HT-29 (cell line): Measurements from ENCODE around the gene SETSIP. TPM values are rescaled to one million over a fixed set of nuclear protein-coding genes. Genes with fewer than 3 reads are reported as not detected.
"Not testable (repeated sequence)": the region's sequence is repeated elsewhere in the genome, so short reads cannot be mapped to it uniquely, and the experiment has no call there.

Experiments used
- DNase-seq: peaks from one replicate; pipeline ENCODE4 v3.0.0-alpha.2; 2015; ENCODE audit warnings: low spot score
- total RNA-seq: library from RNA; depleted of rRNA; stranded (reverse); fragments of >200 nt; shearing (Covaris generic); gene quantifications from 2 replicates; pipeline ENCODE4 v1.2.3, GENCODE V29; 2014; rRNA removed

Gene SETSIP
- 0.18 and 0.23 TPM in 2 replicates for total RNA-seq

DNA sequence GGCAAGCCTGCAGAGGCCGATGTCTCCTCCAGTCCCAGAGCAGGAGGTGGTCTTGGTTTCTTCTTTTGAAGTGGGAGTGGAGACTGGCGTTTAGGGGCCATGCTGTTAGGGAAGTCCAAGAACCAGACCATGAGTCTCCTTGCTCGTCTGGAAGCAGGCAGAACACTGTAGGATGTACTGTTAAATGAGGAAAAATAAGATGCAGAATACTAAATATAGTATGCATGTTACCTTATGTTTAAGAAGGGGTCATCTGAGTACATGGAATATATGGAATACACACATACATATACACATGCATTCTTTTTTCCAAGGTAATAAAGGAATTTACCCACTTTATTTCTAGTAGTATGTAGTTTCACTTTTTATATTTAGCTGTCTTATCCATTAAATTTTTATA, at the start of gene SETSIP:
Gene SETSIP (minus strand): TSS at position 101 of the 400 bp plus-strand sequence. CDS start 0 bp downstream, at position 101.
- no peak for DNase-seq

DNA sequence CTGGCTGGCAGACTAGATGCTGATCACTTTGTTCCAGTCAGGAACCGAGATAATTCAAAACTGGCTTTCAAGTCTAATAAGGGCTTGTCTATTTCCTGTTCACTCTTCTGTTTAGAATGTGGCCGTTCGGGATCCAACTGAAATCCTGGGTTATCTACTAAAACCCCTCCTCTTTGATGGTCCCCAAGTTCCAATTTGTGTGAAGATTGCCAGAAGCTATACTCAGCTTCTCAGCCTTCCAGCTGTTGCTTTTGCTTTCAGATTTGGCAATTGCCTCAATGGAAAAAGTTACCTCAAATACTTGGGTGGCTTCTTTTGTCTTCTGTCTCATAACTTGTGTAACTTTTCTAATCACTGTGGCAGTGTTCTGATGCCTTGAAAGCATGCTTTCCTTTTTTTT, 48.7 kb upstream of the SETSIP start:
- no peak for DNase-seq

DNA sequence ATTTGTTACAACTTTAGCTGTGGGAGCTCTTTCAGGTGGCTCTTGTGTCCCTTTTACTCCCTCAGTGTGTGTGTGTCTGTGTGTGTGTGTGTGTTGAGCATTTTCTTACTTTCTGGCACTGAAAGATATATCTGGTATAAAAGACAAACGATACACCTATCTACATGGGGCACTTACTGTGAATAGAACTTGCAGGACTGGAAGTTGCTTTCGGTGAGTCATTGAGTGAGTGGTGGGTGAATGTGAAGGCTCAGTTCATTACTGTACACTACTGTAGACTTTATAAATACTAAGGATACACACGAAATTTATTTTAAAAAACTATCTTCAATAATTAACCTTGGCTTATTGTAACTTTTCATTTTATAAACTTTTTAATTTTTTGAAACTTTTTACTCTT, 43.6 kb upstream of the SETSIP start:
- DNase-seq: no peak

DNA sequence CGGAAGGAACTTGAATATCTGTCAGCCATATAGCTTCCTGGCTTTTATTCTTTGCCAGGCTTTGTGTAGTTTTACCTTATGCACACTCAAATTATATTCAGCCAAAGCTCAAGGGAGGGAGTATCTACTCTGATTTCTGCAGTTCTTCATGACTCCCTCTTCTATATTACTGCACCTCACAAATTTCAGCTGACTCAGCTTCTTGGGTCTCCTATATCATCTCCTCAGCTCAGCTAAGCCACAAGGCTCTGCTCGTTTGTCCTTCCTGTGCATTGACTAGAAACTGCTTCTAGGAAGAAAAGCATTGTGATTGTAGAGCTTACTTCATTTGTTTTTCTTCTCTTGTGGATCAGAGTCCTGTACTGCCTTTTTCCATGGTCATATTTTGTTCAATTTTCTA, 42.3 kb upstream of the SETSIP start:
- DNase-seq: no peak

GRCh38 chr1:92108631-92109030, 33.4 kb upstream of the SETSIP start:
- no peak for DNase-seq

GRCh38 chr1:92105546-92106081, 30.4 kb upstream of the SETSIP start:
- DNase-seq: no peak

GRCh38 chr1:92096317-92096716, 21.1 kb upstream of the SETSIP start:
- no peak for DNase-seq

DNA sequence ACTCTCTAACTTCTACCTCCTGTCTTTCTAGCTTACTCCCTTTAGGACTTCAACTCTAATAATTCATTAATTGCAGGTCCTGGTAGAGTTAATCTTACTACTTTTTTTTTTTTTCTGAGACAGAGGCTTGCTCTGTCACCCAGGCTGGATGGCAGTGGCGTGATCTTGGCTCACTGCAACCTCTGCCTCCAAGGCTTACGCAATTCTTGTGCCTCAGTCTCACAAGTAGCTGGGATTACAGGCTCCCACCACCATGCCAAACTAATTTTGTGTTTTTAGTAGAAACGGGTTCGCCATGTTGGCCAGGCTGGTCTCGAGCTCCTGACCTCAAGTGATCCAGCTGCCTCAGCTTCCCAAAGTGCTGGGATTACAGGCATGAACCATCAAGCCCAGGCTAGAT, 20.7 kb upstream of the SETSIP start:
- DNase-seq: no peak

GRCh38 chr1:92094595-92094994, 19.4 kb upstream of the SETSIP start:
- DNase-seq: no peak

- DNase-seq: no peak
These were observed 18.9 kb upstream of the SETSIP start for GRCh38 chr1:92094090-92094489.

- DNase-seq: no peak
These were observed 16.4 kb upstream of the SETSIP start for GRCh38 chr1:92091625-92092024.

- no peak for DNase-seq
These were observed 12.3 kb upstream of the SETSIP start for GRCh38 chr1:92087542-92087941.

DNA sequence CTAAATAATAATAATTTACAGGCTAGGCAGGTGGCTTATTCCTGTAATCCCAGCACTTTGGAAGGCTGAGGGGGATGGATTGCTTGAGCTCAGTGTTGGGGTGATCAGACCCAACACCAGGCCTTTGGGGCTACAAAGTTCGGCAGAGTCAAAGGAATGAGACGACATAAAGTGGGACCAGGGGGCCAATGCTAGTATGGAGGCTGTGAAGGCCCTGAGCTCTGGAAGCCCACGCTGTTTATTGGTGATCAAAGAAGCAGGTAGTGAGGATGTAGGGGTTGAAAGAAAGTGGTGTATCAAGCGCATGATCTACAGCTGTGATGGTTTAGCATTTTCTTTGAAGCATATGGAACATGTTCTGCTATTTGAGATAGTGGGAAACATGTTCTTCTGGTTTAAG, 10.5 kb upstream of the SETSIP start:
- no peak for DNase-seq

GRCh38 chr1:92084651-92085050, 9.4 kb upstream of the SETSIP start:
- no peak for DNase-seq

GRCh38 chr1:92081031-92081430, 5.8 kb upstream of the SETSIP start:
- no peak for DNase-seq

DNA sequence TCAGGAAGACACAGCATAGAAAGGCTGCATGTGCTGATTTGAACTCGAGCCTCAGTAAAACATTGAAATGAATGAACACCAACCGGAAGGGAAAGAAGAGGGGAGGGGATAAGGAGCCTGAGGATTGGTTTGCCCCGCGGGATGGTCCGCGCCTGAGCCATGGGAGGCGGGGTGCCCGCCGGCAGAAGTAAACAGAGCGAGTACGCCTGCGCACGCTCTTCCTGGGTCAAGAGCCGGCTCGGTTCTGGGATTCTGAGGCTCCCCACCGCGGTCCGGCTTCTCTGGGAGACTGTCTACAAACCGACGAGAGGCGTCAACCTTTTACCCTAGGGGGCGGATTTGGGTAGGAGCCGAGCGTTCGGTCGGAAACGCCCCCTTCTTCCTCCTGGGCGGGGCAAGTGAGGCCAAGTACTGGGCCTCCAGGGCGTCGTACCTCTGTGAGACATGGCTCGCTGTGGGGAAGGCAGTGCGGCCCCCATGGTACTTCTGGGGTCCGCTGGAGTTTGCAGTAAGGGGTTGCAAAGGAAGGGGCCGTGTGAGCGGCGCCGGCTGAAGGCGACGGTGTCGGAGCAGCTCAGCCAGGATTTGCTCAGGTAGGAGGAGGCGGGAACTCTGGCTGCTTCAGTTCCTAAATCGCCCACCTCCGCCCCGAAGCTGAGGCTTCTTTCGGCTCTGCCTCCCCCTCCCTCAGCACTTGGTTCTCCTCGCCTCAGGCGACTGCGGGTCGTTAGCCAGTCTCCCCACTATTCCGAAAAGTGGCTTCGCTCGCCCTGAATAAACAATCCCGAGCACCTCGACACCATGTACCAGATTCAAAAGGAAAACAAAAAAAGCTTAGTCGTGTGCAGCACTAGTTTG, 5.1 kb upstream of the SETSIP start, which contains the start of gene BTBD8:
Gene BTBD8 (plus strand): TSS at position 218 of the 858 bp plus-strand sequence. CDS start 227 bp downstream, at position 445.
- peak; percentile 72 for DNase-seq

DNA sequence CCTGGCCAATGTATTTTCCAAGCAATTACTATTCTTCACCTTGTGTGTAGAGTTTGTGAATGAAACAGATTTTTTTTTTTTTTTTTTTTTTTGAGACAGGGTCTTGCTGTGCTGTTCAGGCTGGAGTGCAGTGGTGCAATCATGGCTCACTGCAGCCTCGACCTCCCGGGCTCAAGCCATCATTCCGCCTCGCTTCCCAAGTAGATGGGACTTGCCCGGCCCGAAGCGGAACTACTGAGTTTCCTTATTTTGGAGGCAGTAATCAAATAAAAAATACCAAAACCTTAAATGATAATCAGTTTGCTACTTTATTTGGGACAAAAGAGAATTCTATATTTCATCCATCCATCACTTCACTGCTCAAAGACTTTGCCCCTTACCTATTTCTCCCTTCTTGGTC, 4.2 kb upstream of the SETSIP start:
- no peak for DNase-seq

- DNase-seq: not testable (repeated sequence)
These were observed 2.9 kb upstream of the SETSIP start for GRCh38 chr1:92078077-92078476.

- DNase-seq: no peak
These were observed 1.2 kb upstream of the SETSIP start for GRCh38 chr1:92076363-92076762.

GRCh38 chr1:92074446-92074845, 765 bp downstream of the SETSIP start:
- not testable (repeated sequence) for DNase-seq

- DNase-seq: no peak
These were observed 4.3 kb downstream of the SETSIP start for GRCh38 chr1:92070892-92071291.

- DNase-seq: no peak
These were observed 8.9 kb downstream of the SETSIP start for GRCh38 chr1:92066321-92066720.

- DNase-seq: peak; percentile 24
These were observed 10.2 kb downstream of the SETSIP start for GRCh38 chr1:92065042-92065441.
